K562 (cell line): ENCODE results near the gene ERC2. TPM values are rescaled to one million over a fixed set of nuclear protein-coding genes. Genes with fewer than 3 reads are reported as not detected.

ENCODE experiments used
- ATAC-seq: fragments of 200-7000 bp; cut with Tn5 transposase; 3 replicates; pipeline ENCODE4 v1.9.1; 2020; ENCODE audit warnings: moderate library complexity
- BruUV-seq: library from RNA; stranded (reverse); fragments of 400-500 nt; replicated peaks from 2 replicates; lab custom pipeline; 2021; lab: Mats Ljungman, UMichigan
- CTCF ChIA-PET: fragments of 300-600 bp; formaldehyde crosslinking; extraction: SDS; loops from one replicate; lab custom pipeline; 2021; ENCODE audit warnings: low intra/inter-chr PET ratio; lab: Yijun Ruan, JAX
- POLR2A ChIA-PET: fragments of 300-600, 350-650 bp; sonication (Branson Sonifier 250); formaldehyde crosslinking; extraction: SDS; loops from one replicate; lab custom pipeline; 2021; ENCODE audit warnings: antibody characterized with exemption, inconsistent platforms; lab: Yijun Ruan, JAX
- DNase-seq, 4 experiments: peaks; one replicate each; pipeline versions ENCODE4 v3.0.0 to v3.0.0-alpha.2; 2011 to 2018; ENCODE audit warnings: low spot score in 3 of 4, mixed read lengths in 3 of 4; ENCODE audit errors: extremely low read depth in 1 of 4
- FAIRE-seq: peaks from 2 replicates; lab custom pipeline; 2011; peaks lifted over from hg19 to GRCh38; lab: Jason Lieb, UNC
- H2AFZ ChIP-seq: 2 replicates; pipeline ENCODE4 v1.6.0; 2011; ENCODE audit warnings: low read depth, low read length, control low read depth, inconsistent platforms
- H3K27ac ChIP-seq: fragments of 200-600 bp; 3 replicates; pipeline ENCODE4 v1.8.0; 2011; ENCODE audit warnings: low read depth, mild to moderate bottlenecking, control low read depth, inconsistent platforms, low read length, moderate library complexity, mixed read lengths; ENCODE audit errors: extremely low read depth
- H3K27me3 ChIP-seq, 2 experiments: fragments of 300-600 bp in 1 of 2; 2 replicates in 1 of 2; 3 replicates in 1 of 2; pipeline versions ENCODE4 v1.6.0 to v1.8.0; 2011; ENCODE audit warnings: inconsistent platforms in 2 of 2, low read length in 2 of 2, mild to moderate bottlenecking in 1 of 2, mixed read lengths in 1 of 2, moderate library complexity in 1 of 2; ENCODE audit not compliant: control insufficient read depth in 2 of 2, insufficient read depth in 2 of 2
- H3K36me3 ChIP-seq: fragments of 300-600 bp; 3 replicates; pipeline ENCODE4 v1.8.0; 2011; ENCODE audit warnings: mild to moderate bottlenecking, low read length, inconsistent platforms; ENCODE audit not compliant: control insufficient read depth, insufficient read depth
- H3K4me1 ChIP-seq, 2 experiments: fragments of 200-600 bp in 1 of 2; replicated peaks in 1 of 2; 2 replicates in 1 of 2; 3 replicates in 1 of 2; pipeline versions ENCODE4 v1.5.1 to v1.8.0; 2011; ENCODE audit warnings: inconsistent platforms in 2 of 2, low read length in 2 of 2, mild to moderate bottlenecking in 1 of 2, mixed read lengths in 1 of 2, moderate library complexity in 1 of 2; ENCODE audit not compliant: control insufficient read depth in 2 of 2, insufficient read depth in 2 of 2
- H3K4me2 ChIP-seq: 2 replicates; pipeline ENCODE4 v1.6.1; 2011; ENCODE audit warnings: low read length, control low read depth, inconsistent platforms, mixed read lengths; ENCODE audit not compliant: insufficient read depth
- H3K4me3 ChIP-seq: fragments of 200-600 bp; sonication (generic), shearing (Covaris generic); 2 replicates; pipeline ENCODE4 v1.5.1; 2016; ENCODE audit warnings: control low read depth, inconsistent platforms
- H3K79me2 ChIP-seq: fragments of 200-600 bp; 3 replicates; pipeline ENCODE4 v1.8.0; 2011; ENCODE audit warnings: low read length, inconsistent platforms; ENCODE audit not compliant: control insufficient read depth, insufficient read depth
- H3K9ac ChIP-seq, 2 experiments: 2 replicates each; pipeline versions ENCODE4 v1.6.0 to v1.6.1; 2011; ENCODE audit warnings: low read depth in 2 of 2, low read length in 2 of 2, control low read depth in 1 of 2, inconsistent platforms in 1 of 2, mild to moderate bottlenecking in 1 of 2, mixed read lengths in 1 of 2; ENCODE audit not compliant: insufficient read depth in 1 of 2
- H3K9me1 ChIP-seq: one replicate; pipeline ENCODE4 v1.6.0; 2011; ENCODE audit warnings: inconsistent platforms, mild to moderate bottlenecking, low read length, moderate library complexity; ENCODE audit not compliant: control insufficient read depth, insufficient read depth
- H3K9me3 ChIP-seq: replicated peaks from 2 replicates; pipeline ENCODE4 v1.5.1; 2011; ENCODE audit warnings: low read depth, low read length, inconsistent platforms; ENCODE audit not compliant: control insufficient read depth, insufficient read depth
- H4K20me1 ChIP-seq: replicated peaks from 2 replicates; pipeline ENCODE4 v1.6.1; 2011; ENCODE audit warnings: low read length, inconsistent platforms, mixed read lengths; ENCODE audit not compliant: control insufficient read depth, insufficient read depth
- E2F1 ChIP-seq: sonication (generic); formaldehyde crosslinking; IDR thresholded peaks from 2 replicates; pipeline ENCODE4 v1.8.1; 2023; ENCODE audit warnings: mild to moderate bottlenecking, missing genetic modification reagents, moderate library complexity
- WGBS: fragments of 100-300 bp; shearing (Covaris generic); methylation state at CpG from one replicate; pipeline ENCODE4 v1.1.6; 2016; ENCODE audit warnings: low coverage, mixed read lengths; ENCODE audit not compliant: insufficient coverage; ENCODE audit errors: missing lambda C conversion rate; 5-methylcytosine and 5-hydroxymethylcytosine counted together
- in situ Hi-C: fragments of 300-500 bp; cut with MboI; formaldehyde crosslinking; loops from 4 replicates; pipeline ENCODE4 v1.15.0; 2018; ENCODE audit warnings: inconsistent platforms, mixed read lengths
- intact Hi-C: fragments of 100-400 bp; cut with micrococcal nuclease; formaldehyde crosslinking; loops from 2 replicates; pipeline ENCODE4 v1.14.2; 2022
- polyA plus RNA-seq, 8 experiments: library from polyadenylated mRNA; depleted of rRNA in 4 of 8; stranded (reverse) in 5 of 8; unstranded in 3 of 8; fragments of >200 nt; fragmentation: Nextera tagmentation in 2 of 8; fragmentation: Illumina TruSeq in 1 of 8; extraction: Ambion mirVana in 2 of 8; extraction: Trizol in 1 of 8; gene quantifications; 2 replicates each; pipeline versions ENCODE4 v1.2.1 to v1.2.3, GENCODE V29; 2011 to 2014; ENCODE audit warnings: inconsistent platforms in 1 of 8, missing spikeins in 1 of 8
- total RNA-seq, 7 experiments: library from RNA; depleted of rRNA in 6 of 7; stranded (reverse); fragments of >200 nt in 6 of 7; fragmentation: Illumina TruSeq in 2 of 7; extraction: Trizol in 2 of 7; gene quantifications; 2 replicates each; pipeline versions ENCODE4 v1.2.1 to v1.2.3, GENCODE V29; 2011 to 2021; ENCODE audit warnings: low replicate concordance in 1 of 7
- TF ChIP-seq, protein P1 (sequence below): sonication (generic); formaldehyde crosslinking; IDR thresholded peaks from 2 replicates; pipeline ENCODE4 v1.8.0; 2023; ENCODE audit warnings: mild to moderate bottlenecking, missing genetic modification reagents
- TF ChIP-seq, protein P2 (sequence below), 2 experiments: fragments of 450-650 bp in 1 of 2; sonication (generic) in 1 of 2; formaldehyde crosslinking in 1 of 2; IDR thresholded peaks in 1 of 2; conservative IDR thresholded peaks in 1 of 2; 2 replicates each; pipeline versions ENCODE4 v1.6.1 to v1.8.1; 2016 to 2023; ENCODE audit warnings: mild to moderate bottlenecking in 2 of 2, moderate library complexity in 2 of 2, inconsistent platforms in 1 of 2, missing genetic modification reagents in 1 of 2

The ERC2 gene
- total and polyA plus RNA-seq, 9 of the 15 experiments (the other 6 are each of a cell fraction or from before 2014, with no cell fraction given) = 0.04 to 0.18 (median 0.07) TPM; not detected in 2

DNA sequence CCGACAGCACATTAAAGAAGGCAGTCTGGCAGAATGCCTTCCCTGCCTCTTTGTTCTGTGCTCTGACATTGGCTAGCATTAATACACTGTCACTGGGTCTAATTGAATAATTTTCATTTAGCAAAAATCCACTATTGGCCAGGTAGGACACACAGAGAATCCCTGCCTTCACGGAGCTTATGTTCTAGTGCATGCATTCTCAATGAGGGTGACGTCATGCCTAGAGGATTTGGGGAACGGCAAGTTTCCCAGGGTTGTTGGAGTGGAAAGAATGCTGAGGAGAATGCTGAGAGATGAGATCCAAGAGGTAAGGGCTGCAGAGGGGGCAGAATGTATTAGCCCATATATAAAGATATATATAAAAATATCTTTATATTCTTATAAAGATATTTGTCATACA, 284.7 kb downstream of the ERC2 start:
- no peaks in the 10 kb centered on the region for H3K9me3 ChIP-seq
- WGBS = 0% methylated on average over 4 of the region's 4 CpGs
- no peak overlapping the region for H3K4me3 ChIP-seq
- no peaks in the 10 kb centered on the region for H3K79me2 ChIP-seq
- DNase-seq = no peak
- H3K9ac ChIP-seq = no peak overlapping the region
- no peaks in the 10 kb centered on the region for H3K27me3 ChIP-seq
- H3K36me3 ChIP-seq = no peaks in the 10 kb centered on the region
- H3K4me1 ChIP-seq = no peaks in the 10 kb centered on the region
- BruUV-seq = no TSS peak
- POLR2A ChIA-PET = no interaction called here
- no peak overlapping the region for H3K4me2 ChIP-seq
- ATAC-seq = no peak
- H3K9me1 ChIP-seq = no peaks in the 10 kb centered on the region
- H4K20me1 ChIP-seq = no peaks in the 10 kb centered on the region
- FAIRE-seq = no peak
- TF ChIP-seq, protein P1, sequence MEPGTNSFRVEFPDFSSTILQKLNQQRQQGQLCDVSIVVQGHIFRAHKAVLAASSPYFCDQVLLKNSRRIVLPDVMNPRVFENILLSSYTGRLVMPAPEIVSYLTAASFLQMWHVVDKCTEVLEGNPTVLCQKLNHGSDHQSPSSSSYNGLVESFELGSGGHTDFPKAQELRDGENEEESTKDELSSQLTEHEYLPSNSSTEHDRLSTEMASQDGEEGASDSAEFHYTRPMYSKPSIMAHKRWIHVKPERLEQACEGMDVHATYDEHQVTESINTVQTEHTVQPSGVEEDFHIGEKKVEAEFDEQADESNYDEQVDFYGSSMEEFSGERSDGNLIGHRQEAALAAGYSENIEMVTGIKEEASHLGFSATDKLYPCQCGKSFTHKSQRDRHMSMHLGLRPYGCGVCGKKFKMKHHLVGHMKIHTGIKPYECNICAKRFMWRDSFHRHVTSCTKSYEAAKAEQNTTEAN = no peak
- TF ChIP-seq, protein P2, sequence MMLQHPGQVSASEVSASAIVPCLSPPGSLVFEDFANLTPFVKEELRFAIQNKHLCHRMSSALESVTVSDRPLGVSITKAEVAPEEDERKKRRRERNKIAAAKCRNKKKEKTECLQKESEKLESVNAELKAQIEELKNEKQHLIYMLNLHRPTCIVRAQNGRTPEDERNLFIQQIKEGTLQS (IDR thresholded peaks at IDR 0.05) = peak; percentile 22; the same call in 1 of the 2 replicates
- TF ChIP-seq, protein P2 (CRISPR knock-in tag; conservative IDR thresholded peaks at IDR 0.05) = no peak
- TF ChIP-seq E2F1 = no peak
- TF ChIP-seq, all 486 proteins: peak for 1
- CTCF ChIA-PET = no interaction called here
- in situ Hi-C loops = no loop called here
- Histone ChIP-seq H3K27ac (no peak overlapping the region), H2AFZ (no peak overlapping the region)
- intact Hi-C loops = no loop called here
